Vagina (tissue), 2 donors: ENCODE measurements around the gene SNX19.

Experiments
- POLR2A ChIP-seq, 2 donors: fragments of 450-650 bp; IDR thresholded peaks; one replicate each; pipeline ENCODE4 v1.6.1; 2017; ENCODE audit warnings: antibody characterized with exemption in 2 of 2, mild to moderate bottlenecking in 2 of 2, moderate library complexity in 2 of 2
- POLR2AphosphoS5 ChIP-seq, 2 donors: sonication (generic); formaldehyde crosslinking; IDR thresholded peaks; one replicate each; pipeline ENCODE4 v1.9.0; 2017; ENCODE audit warnings: antibody characterized with exemption in 2 of 2, mild to moderate bottlenecking in 2 of 2, low read depth in 1 of 2; ENCODE audit not compliant: insufficient read depth in 1 of 2
- TF ChIP-seq, protein P1 (sequence below), 3 experiments: fragments of 450-650 bp in 2 of 3; fragments of 200-600 bp in 1 of 3; sonication (generic) in 1 of 3; IDR thresholded peaks; one replicate each; pipeline ENCODE4 v1.5.1; 2017 to 2019; ENCODE audit warnings: antibody characterized with exemption in 3 of 3, mild to moderate bottlenecking in 2 of 3, moderate library complexity in 2 of 3

DNA sequence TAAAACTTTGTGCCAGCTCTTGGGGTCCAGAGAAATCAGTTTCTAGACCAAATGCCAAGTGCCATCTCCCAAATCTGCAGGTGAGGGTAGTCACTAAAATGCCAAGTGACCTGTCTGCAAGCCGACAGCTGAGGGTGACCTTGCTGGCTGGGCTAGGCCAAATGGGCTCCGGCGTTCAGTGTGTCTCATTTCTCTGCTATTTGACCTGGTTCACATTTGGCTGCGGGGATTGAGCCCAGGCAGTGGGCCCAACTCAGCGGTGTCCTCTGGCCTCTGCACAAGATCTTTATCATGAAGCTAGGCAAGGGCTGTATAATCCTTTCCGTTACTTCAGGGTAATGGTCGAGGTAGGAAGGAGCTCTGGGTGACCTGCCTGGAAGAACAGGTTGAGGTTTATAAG lies 87.5 kb downstream of the SNX19 start:
- no peak for TF ChIP-seq POLR2A (IDR thresholded peaks at IDR 0.05)
- TF ChIP-seq, protein P1, sequence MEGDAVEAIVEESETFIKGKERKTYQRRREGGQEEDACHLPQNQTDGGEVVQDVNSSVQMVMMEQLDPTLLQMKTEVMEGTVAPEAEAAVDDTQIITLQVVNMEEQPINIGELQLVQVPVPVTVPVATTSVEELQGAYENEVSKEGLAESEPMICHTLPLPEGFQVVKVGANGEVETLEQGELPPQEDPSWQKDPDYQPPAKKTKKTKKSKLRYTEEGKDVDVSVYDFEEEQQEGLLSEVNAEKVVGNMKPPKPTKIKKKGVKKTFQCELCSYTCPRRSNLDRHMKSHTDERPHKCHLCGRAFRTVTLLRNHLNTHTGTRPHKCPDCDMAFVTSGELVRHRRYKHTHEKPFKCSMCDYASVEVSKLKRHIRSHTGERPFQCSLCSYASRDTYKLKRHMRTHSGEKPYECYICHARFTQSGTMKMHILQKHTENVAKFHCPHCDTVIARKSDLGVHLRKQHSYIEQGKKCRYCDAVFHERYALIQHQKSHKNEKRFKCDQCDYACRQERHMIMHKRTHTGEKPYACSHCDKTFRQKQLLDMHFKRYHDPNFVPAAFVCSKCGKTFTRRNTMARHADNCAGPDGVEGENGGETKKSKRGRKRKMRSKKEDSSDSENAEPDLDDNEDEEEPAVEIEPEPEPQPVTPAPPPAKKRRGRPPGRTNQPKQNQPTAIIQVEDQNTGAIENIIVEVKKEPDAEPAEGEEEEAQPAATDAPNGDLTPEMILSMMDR (IDR thresholded peaks at IDR 0.05): no peak
- no peak for TF ChIP-seq POLR2AphosphoS5 (IDR thresholded peaks at IDR 0.05; ENCODE audit: insufficient read depth in 1 of 2, low read depth in 1 of 2)
